H1 (cell line): ENCODE measurements around the gene SLC25A21. TPM values are rescaled to one million over a fixed set of nuclear protein-coding genes. Genes with fewer than 3 reads are reported as not detected.
A peak's percentile ranks its signal among the peaks of the same experiment; 100 is the strongest.

ENCODE experiments used
- CTCF ChIA-PET: fragments of 300-600 bp; sonication (Branson Sonifier 250); formaldehyde crosslinking; loops from one replicate; lab custom pipeline; 2021; ENCODE audit not compliant: partially characterized antibody; lab: Charles Lee
- POLR2A ChIA-PET: fragments of 300-600 bp; sonication (Branson Sonifier 250); formaldehyde crosslinking; loops from one replicate; lab custom pipeline; 2021; ENCODE audit warnings: inconsistent platforms; ENCODE audit not compliant: partially characterized antibody; lab: Charles Lee
- DNase-seq, 2 experiments: peaks; one replicate each; pipeline versions ENCODE4 v3.0.0 to v3.0.0-alpha.2; 2010 to 2022; ENCODE audit warnings: low spot score in 2 of 2, low read depth in 1 of 2, mixed read lengths in 1 of 2
- FAIRE-seq: peaks from 2 replicates; lab custom pipeline; 2011; peaks lifted over from hg19 to GRCh38; lab: Jason Lieb, UNC
- H2AFZ ChIP-seq: 2 replicates; pipeline ENCODE4 v1.8.1; 2012; ENCODE audit warnings: low read length, inconsistent platforms
- H2AK5ac ChIP-seq: 2 replicates; pipeline ENCODE4 v1.6.1; 2013; ENCODE audit warnings: low read depth, low read length
- H2BK120ac ChIP-seq: replicated peaks from 2 replicates; pipeline ENCODE3; 2013; ENCODE audit warnings: low read depth, low read length, inconsistent platforms
- H2BK12ac ChIP-seq: 2 replicates; pipeline ENCODE4 v1.6.1; 2013; ENCODE audit warnings: low read depth, low read length
- H2BK15ac ChIP-seq: 2 replicates; pipeline ENCODE4 v1.6.1; 2013; ENCODE audit warnings: low read length
- H2BK20ac ChIP-seq: 2 replicates; pipeline ENCODE4 v1.6.1; 2013; ENCODE audit warnings: low read length
- H2BK5ac ChIP-seq: 2 replicates; pipeline ENCODE4 v1.6.1; 2013; ENCODE audit warnings: low read depth, low read length
- H3K14ac ChIP-seq: 2 replicates; pipeline ENCODE4 v1.6.1; 2013; ENCODE audit warnings: inconsistent platforms; ENCODE audit not compliant: insufficient read length
- H3K18ac ChIP-seq: 2 replicates; pipeline ENCODE4 v1.6.1; 2013; ENCODE audit warnings: low read length; ENCODE audit errors: extremely low read depth
- H3K23ac ChIP-seq: 2 replicates; pipeline ENCODE4 v1.6.1; 2013; ENCODE audit warnings: inconsistent platforms; ENCODE audit not compliant: insufficient read length
- H3K23me2 ChIP-seq: 2 replicates; pipeline ENCODE4 v1.6.1; 2013; ENCODE audit warnings: low read depth, low read length
- H3K27ac ChIP-seq: 2 replicates; pipeline ENCODE4 v1.6.1; 2011; ENCODE audit warnings: low read depth, low read length, inconsistent platforms
- H3K27me3 ChIP-seq, 4 experiments: replicated peaks in 1 of 4; 1 replicate in 1 of 4; 2 replicates in 3 of 4; pipeline versions ENCODE4 v1.6.1 to v1.8.1; 2011 to 2013; ENCODE audit warnings: low read length in 3 of 4, mild to moderate bottlenecking in 3 of 4, inconsistent platforms in 2 of 4, mixed read lengths in 2 of 4, moderate library complexity in 1 of 4; ENCODE audit not compliant: control insufficient read depth in 3 of 4, insufficient read depth in 3 of 4; ENCODE audit errors: extremely low read depth in 1 of 4
- H3K36me3 ChIP-seq, 4 experiments: 2 replicates each; pipeline versions ENCODE4 v1.6.1 to v1.8.1; 2011 to 2013; ENCODE audit warnings: mild to moderate bottlenecking in 4 of 4, low read length in 3 of 4, moderate library complexity in 2 of 4, control low read depth in 1 of 4, inconsistent platforms in 1 of 4; ENCODE audit not compliant: insufficient read depth in 4 of 4, control insufficient read depth in 2 of 4
- H3K4ac ChIP-seq: replicated peaks from 2 replicates; pipeline ENCODE3; 2013; ENCODE audit warnings: low read length, low read depth, mixed read lengths, inconsistent platforms; ENCODE audit not compliant: insufficient read length
- H3K4me1 ChIP-seq, 4 experiments: replicated peaks in 1 of 4; 1 replicate in 1 of 4; 2 replicates in 3 of 4; pipeline versions ENCODE4 v1.6.1 to v1.8.1; 2011 to 2013; ENCODE audit warnings: low read length in 3 of 4, inconsistent platforms in 2 of 4, mixed read lengths in 1 of 4; ENCODE audit not compliant: insufficient read depth in 4 of 4, control insufficient read depth in 3 of 4
- H3K4me2 ChIP-seq, 2 experiments: 2 replicates each; pipeline versions ENCODE4 v1.6.1 to v1.8.1; 2011 to 2013; ENCODE audit warnings: low read depth in 2 of 2, low read length in 2 of 2, control low read depth in 1 of 2, inconsistent platforms in 1 of 2, mild to moderate bottlenecking in 1 of 2; ENCODE audit not compliant: insufficient read depth in 1 of 2
- H3K4me3 ChIP-seq, 4 experiments: fragments of 200-600, 300-600 bp in 1 of 4; sonication (generic), shearing (Covaris generic), sonication (Bioruptor Twin) in 1 of 4; 2 replicates each; pipeline versions ENCODE4 v1.5.1 to v1.8.1; 2011 to 2016; ENCODE audit warnings: low read length in 4 of 4, low read depth in 3 of 4, control low read depth in 2 of 4, inconsistent platforms in 2 of 4, mild to moderate bottlenecking in 2 of 4, mixed read lengths in 1 of 4, moderate library complexity in 1 of 4; ENCODE audit not compliant: insufficient read depth in 2 of 4; ENCODE audit errors: extremely low read depth in 1 of 4
- H3K56ac ChIP-seq: replicated peaks from 2 replicates; pipeline ENCODE3; 2013; ENCODE audit warnings: low read depth, mild to moderate bottlenecking, mixed read lengths, low read length, inconsistent platforms; ENCODE audit not compliant: insufficient read length
- H3K79me1 ChIP-seq: 2 replicates; pipeline ENCODE4 v1.6.1; 2013; ENCODE audit warnings: low read depth, low read length, control low read depth
- H3K79me2 ChIP-seq, 2 experiments: 2 replicates each; pipeline versions ENCODE4 v1.6.1 to v1.8.1; 2012 to 2013; ENCODE audit warnings: low read length in 2 of 2, mild to moderate bottlenecking in 2 of 2, inconsistent platforms in 1 of 2; ENCODE audit not compliant: insufficient read depth in 2 of 2, control insufficient read depth in 1 of 2
- H3K9ac ChIP-seq, 4 experiments: replicated peaks in 1 of 4; 1 replicate in 1 of 4; 2 replicates in 3 of 4; pipeline versions ENCODE4 v1.6.1 to v1.8.1; 2011 to 2013; ENCODE audit warnings: low read depth in 3 of 4, low read length in 3 of 4, control low read depth in 2 of 4, mild to moderate bottlenecking in 2 of 4, moderate library complexity in 2 of 4, inconsistent platforms in 1 of 4; ENCODE audit errors: extremely low read depth in 1 of 4
- H3K9me3 ChIP-seq, 2 experiments: 2 replicates each; pipeline versions ENCODE4 v1.6.1 to v1.8.1; 2012 to 2013; ENCODE audit warnings: mild to moderate bottlenecking in 2 of 2, moderate library complexity in 2 of 2, control low read depth in 1 of 2, inconsistent platforms in 1 of 2, low read depth in 1 of 2, low read length in 1 of 2, mixed read lengths in 1 of 2; ENCODE audit not compliant: insufficient read depth in 2 of 2
- H4K20me1 ChIP-seq, 2 experiments: replicated peaks in 1 of 2; 2 replicates each; pipeline versions ENCODE3 to v1.8.1; 2011 to 2013; ENCODE audit warnings: inconsistent platforms in 2 of 2, low read length in 2 of 2, mild to moderate bottlenecking in 1 of 2; ENCODE audit not compliant: insufficient read depth in 2 of 2, control insufficient read depth in 1 of 2
- H4K5ac ChIP-seq: 2 replicates; pipeline ENCODE4 v1.6.1; 2013; ENCODE audit warnings: low read length, low read depth, mixed read lengths, inconsistent platforms; ENCODE audit not compliant: insufficient read length
- H4K8ac ChIP-seq: 2 replicates; pipeline ENCODE4 v1.8.0; 2013; ENCODE audit warnings: mild to moderate bottlenecking, moderate library complexity, low read length, inconsistent platforms; ENCODE audit not compliant: insufficient read depth; ENCODE audit errors: extremely low read depth
- H4K91ac ChIP-seq: replicated peaks from 2 replicates; pipeline ENCODE3; 2013; ENCODE audit warnings: low read length, mixed read lengths, inconsistent platforms; ENCODE audit not compliant: insufficient read length
- POU5F1 ChIP-seq: IDR thresholded peaks from 2 replicates; pipeline ENCODE4 v1.6.1; 2011; ENCODE audit warnings: low read depth, mild to moderate bottlenecking, low read length, moderate library complexity
- SRF ChIP-seq: IDR thresholded peaks from 2 replicates; pipeline ENCODE4 v1.6.1; 2011; ENCODE audit warnings: mild to moderate bottlenecking, low read depth, low read length, moderate library complexity
- WGBS, 2 experiments: shearing (Covaris generic) in 1 of 2; methylation state at CpG; one replicate each; pipeline versions ENCODE4 v1.1.6 to v1.1.7; 2013 to 2015; ENCODE audit warnings: low lambda C conversion rate in 2 of 2, mixed read lengths in 2 of 2, inconsistent platforms in 1 of 2, low coverage in 1 of 2, missing lambda C conversion rate in 1 of 2; ENCODE audit not compliant: insufficient replicate concordance in 2 of 2, insufficient coverage in 1 of 2, insufficient read length in 1 of 2; ENCODE audit errors: extremely low coverage in 1 of 2, missing lambda C conversion rate in 1 of 2; 5-methylcytosine and 5-hydroxymethylcytosine counted together
- polyA plus RNA-seq, 7 experiments: library from polyadenylated mRNA; depleted of rRNA in 3 of 7; stranded (reverse) in 5 of 7; unstranded in 2 of 7; fragments of >200 nt in 5 of 7; fragments of 200-250 nt in 2 of 7; gene quantifications; 1 replicate in 5 of 7; 2 replicates in 1 of 7; 4 replicates in 1 of 7; pipeline versions ENCODE4 v1.2.1 to v1.2.3, GENCODE V29; 2011 to 2013; ENCODE audit warnings: missing spikeins in 2 of 7, mixed read lengths in 2 of 7
- total RNA-seq: library from RNA; stranded (reverse); fragmentation: NEBNext Ultra II Directional; extraction: Animal tissue kit (Norgen Biotek cat#: 25700); gene quantifications from 2 replicates; pipeline ENCODE4 v1.2.1, GENCODE V29; 2021
- TF ChIP-seq, protein P1 (sequence below): IDR thresholded peaks from 2 replicates; pipeline ENCODE4 v1.6.1; 2012; ENCODE audit warnings: inconsistent platforms
- TF ChIP-seq, protein P2 (sequence below): IDR thresholded peaks from 2 replicates; pipeline ENCODE4 v1.6.1; 2012; ENCODE audit warnings: inconsistent platforms

SLC25A21 gene
- total and polyA plus RNA-seq, 2 of the 8 experiments (the other 6 are each of a cell fraction or from before 2014, with no cell fraction given): 6.9 to 15.7 TPM

DNA sequence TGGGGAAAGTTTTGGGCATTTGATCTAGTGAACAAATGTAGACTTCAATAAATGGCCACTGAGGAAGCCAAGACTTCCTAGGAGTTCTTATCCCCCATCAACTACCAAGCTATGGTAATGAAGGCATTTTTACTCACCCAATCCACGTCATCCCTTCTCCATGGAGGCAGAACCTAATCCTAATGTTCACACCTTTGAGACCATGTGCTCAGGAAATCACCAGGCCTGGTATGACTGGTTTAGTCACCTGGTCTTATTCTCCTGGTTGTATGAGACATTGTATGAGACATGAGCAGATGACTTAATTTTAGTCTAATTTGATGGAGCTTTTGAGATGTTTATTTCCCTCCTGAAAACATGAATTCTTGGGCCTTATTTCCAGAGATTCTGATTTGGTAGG lies 422.2 kb downstream of the SLC25A21 start:
- no peak for FAIRE-seq
- H4K91ac ChIP-seq: no peak overlapping the region
- no peak overlapping the region for H3K14ac ChIP-seq
- no peak overlapping the region for H3K27ac ChIP-seq
- H3K23me2 ChIP-seq: no peaks in the 10 kb centered on the region
- no peaks in the 10 kb centered on the region for H3K27me3 ChIP-seq
- no peak overlapping the region for H2AK5ac ChIP-seq
- H2BK20ac ChIP-seq: no peak overlapping the region
- no peak overlapping the region for H3K18ac ChIP-seq
- no peak overlapping the region for H4K8ac ChIP-seq
- no peak overlapping the region for H2BK15ac ChIP-seq
- no peaks in the 10 kb centered on the region for H4K20me1 ChIP-seq
- H3K4me3 ChIP-seq: no peak overlapping the region
- ChIA-PET POLR2A (no interaction called here), CTCF (interaction anchor here (1.0 kb wide), 2 partner anchors 57 to 192 kb away, joined by 3 read pairs; no protein-coding TSS in a partner anchor)
- H3K9ac ChIP-seq: no peak overlapping the region
- no peak overlapping the region for H3K4ac ChIP-seq
- H3K23ac ChIP-seq: no peak overlapping the region
- WGBS, 2 experiments: 79% methylated on average over 1 of the region's 1 CpG; no CpG with 5 or more reads in 1 of the 2 experiments
- H2BK120ac ChIP-seq: no peak overlapping the region
- no peak for TF ChIP-seq POU5F1
- TF ChIP-seq, protein P1, sequence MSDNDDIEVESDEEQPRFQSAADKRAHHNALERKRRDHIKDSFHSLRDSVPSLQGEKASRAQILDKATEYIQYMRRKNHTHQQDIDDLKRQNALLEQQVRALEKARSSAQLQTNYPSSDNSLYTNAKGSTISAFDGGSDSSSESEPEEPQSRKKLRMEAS: peak; percentile 41; the same call in 1 of the 2 replicates
- TF ChIP-seq, protein P2, sequence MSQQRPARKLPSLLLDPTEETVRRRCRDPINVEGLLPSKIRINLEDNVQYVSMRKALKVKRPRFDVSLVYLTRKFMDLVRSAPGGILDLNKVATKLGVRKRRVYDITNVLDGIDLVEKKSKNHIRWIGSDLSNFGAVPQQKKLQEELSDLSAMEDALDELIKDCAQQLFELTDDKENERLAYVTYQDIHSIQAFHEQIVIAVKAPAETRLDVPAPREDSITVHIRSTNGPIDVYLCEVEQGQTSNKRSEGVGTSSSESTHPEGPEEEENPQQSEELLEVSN: peak; percentile 72; the same call in 1 of the 2 replicates
- no peak for TF ChIP-seq SRF
- H2BK12ac ChIP-seq: no peak overlapping the region
- H2BK5ac ChIP-seq: no peak overlapping the region
- H3K36me3 ChIP-seq: no peaks in the 10 kb centered on the region
- H3K56ac ChIP-seq: no peak overlapping the region
- no peak for DNase-seq
- H4K5ac ChIP-seq: no peak overlapping the region
- 0 out of 4 replicates have a peak, but pooled peaks cover 2 to 5% of the 10 kb centered on the region in 2 experiments for H3K9me3 ChIP-seq
- no peak overlapping the region for H2AFZ ChIP-seq
- no peaks in the 10 kb centered on the region for H3K79me1 ChIP-seq
- H3K79me2 ChIP-seq: no peaks in the 10 kb centered on the region
- peaks cover 0 to 2% (median 0%) of the 10 kb centered on the region in 4 experiments; a peak in 1 of 7 replicates for H3K4me1 ChIP-seq
- H3K4me2 ChIP-seq: no peak overlapping the region
